Measurements from ENCODE around the gene STAMBP. TPM values are rescaled to one million over a fixed set of nuclear protein-coding genes. Genes with fewer than 3 reads are reported as not detected.

STAMBP gene
- polyA plus RNA-seq, 1 donor = 44.6 TPM

- Histone ChIP-seq H3K27me3 (ENCODE audit: control insufficient read depth, insufficient read depth, low read length) (no peaks in the 10 kb centered on the region), H3K9me3 (ENCODE audit: control insufficient read depth, low read depth, low read length) (no peaks in the 10 kb centered on the region), H3K36me3 (ENCODE audit: control insufficient read depth, insufficient read depth, low read length) (peaks cover 31% of the 10 kb centered on the region), H3K4me3 (ENCODE audit: low read length) (no peak overlapping the region), H3K4me1 (ENCODE audit: control insufficient read depth, insufficient read depth, low read length) (peaks cover 4% of the 10 kb centered on the region), H3K27ac (ENCODE audit: low read length) (no peak overlapping the region)
- DNase-seq = no peak
Measured at GRCh38 chr2:73832930-73833329, 4.2 kb downstream of the STAMBP start.

GRCh38 chr2:73836141-73836943 is 7.6 kb downstream of the STAMBP start:
- H3K9me3 ChIP-seq (ENCODE audit: control insufficient read depth, low read depth, low read length) = no peaks in the 10 kb centered on the region
- H3K4me3 ChIP-seq (ENCODE audit: low read length) = no peak overlapping the region
- H3K36me3 ChIP-seq (ENCODE audit: control insufficient read depth, insufficient read depth, low read length) = peaks cover 29% of the 10 kb centered on the region
- no peak overlapping the region for H3K27ac ChIP-seq (ENCODE audit: low read length)
- no CpG with 5 or more reads among the region's 17 CpGs for WGBS (ENCODE audit: insufficient coverage, low lambda C conversion rate)
- no peak for DNase-seq
- no peaks in the 10 kb centered on the region for H3K27me3 ChIP-seq (ENCODE audit: control insufficient read depth, insufficient read depth, low read length)
- peaks cover 4% of the 10 kb centered on the region for H3K4me1 ChIP-seq (ENCODE audit: control insufficient read depth, insufficient read depth, low read length)

GRCh38 chr2:73837847-73838585 is 9.3 kb downstream of the STAMBP start:
- WGBS (ENCODE audit: insufficient coverage, low lambda C conversion rate) = 84% methylated on average over 4 of the region's 4 CpGs
- no peak for DNase-seq
- Histone ChIP-seq H3K36me3 (ENCODE audit: control insufficient read depth, insufficient read depth, low read length) (peaks cover 18% of the 10 kb centered on the region), H3K27ac (ENCODE audit: low read length) (peak overlapping the region; percentile 43), H3K27me3 (ENCODE audit: control insufficient read depth, insufficient read depth, low read length) (no peaks in the 10 kb centered on the region), H3K4me3 (ENCODE audit: low read length) (no peak overlapping the region), H3K4me1 (ENCODE audit: control insufficient read depth, insufficient read depth, low read length) (peaks cover 8% of the 10 kb centered on the region), H3K9me3 (ENCODE audit: control insufficient read depth, low read depth, low read length) (no peaks in the 10 kb centered on the region)

- H3K27ac ChIP-seq (ENCODE audit: low read length) = peak overlapping the region; percentile 46
- peaks cover 16% of the 10 kb centered on the region for H3K36me3 ChIP-seq (ENCODE audit: control insufficient read depth, insufficient read depth, low read length)
- peak in 1 of 2 donors; percentile 20 for DNase-seq
- H3K4me3 ChIP-seq (ENCODE audit: low read length) = no peak overlapping the region
- H3K4me1 ChIP-seq (ENCODE audit: control insufficient read depth, insufficient read depth, low read length) = peaks cover 8% of the 10 kb centered on the region
- H3K27me3 ChIP-seq (ENCODE audit: control insufficient read depth, insufficient read depth, low read length) = no peaks in the 10 kb centered on the region
- WGBS (ENCODE audit: insufficient coverage, low lambda C conversion rate) = no CpG with 5 or more reads among the region's 2 CpGs
- H3K9me3 ChIP-seq (ENCODE audit: control insufficient read depth, low read depth, low read length) = no peaks in the 10 kb centered on the region
Measured at GRCh38 chr2:73838889-73839534, 10.3 kb downstream of the STAMBP start.

GRCh38 chr2:73839653-73840411 is 11.1 kb downstream of the STAMBP start:
- H3K27ac ChIP-seq (ENCODE audit: low read length) = peak overlapping the region; percentile 46
- WGBS (ENCODE audit: insufficient coverage, low lambda C conversion rate) = 100% methylated on average over 1 of the region's 3 CpGs
- peaks cover 23% of the 10 kb centered on the region for H3K36me3 ChIP-seq (ENCODE audit: control insufficient read depth, insufficient read depth, low read length)
- no peaks in the 10 kb centered on the region for H3K27me3 ChIP-seq (ENCODE audit: control insufficient read depth, insufficient read depth, low read length)
- H3K9me3 ChIP-seq (ENCODE audit: control insufficient read depth, low read depth, low read length) = no peaks in the 10 kb centered on the region
- no peak overlapping the region for H3K4me3 ChIP-seq (ENCODE audit: low read length)
- H3K4me1 ChIP-seq (ENCODE audit: control insufficient read depth, insufficient read depth, low read length) = peaks cover 8% of the 10 kb centered on the region
- no peak for DNase-seq

- H3K27ac ChIP-seq (ENCODE audit: low read length) = peak overlapping the region; percentile 52
- H3K4me1 ChIP-seq (ENCODE audit: control insufficient read depth, insufficient read depth, low read length) = peaks cover 8% of the 10 kb centered on the region
- no peaks in the 10 kb centered on the region for H3K9me3 ChIP-seq (ENCODE audit: control insufficient read depth, low read depth, low read length)
- H3K4me3 ChIP-seq (ENCODE audit: low read length) = no peak overlapping the region
- DNase-seq = peak; percentile 71 to 87
- H3K36me3 ChIP-seq (ENCODE audit: control insufficient read depth, insufficient read depth, low read length) = peaks cover 34% of the 10 kb centered on the region
- WGBS (ENCODE audit: insufficient coverage, low lambda C conversion rate) = 14% methylated on average over 4 of the region's 5 CpGs
- no peaks in the 10 kb centered on the region for H3K27me3 ChIP-seq (ENCODE audit: control insufficient read depth, insufficient read depth, low read length)
Measured at GRCh38 chr2:73841912-73842738, 13.4 kb downstream of the STAMBP start.

GRCh38 chr2:73842739-73843019 is 13.9 kb downstream of the STAMBP start:
- H3K36me3 ChIP-seq (ENCODE audit: control insufficient read depth, insufficient read depth, low read length) = peaks cover 38% of the 10 kb centered on the region
- no peaks in the 10 kb centered on the region for H3K9me3 ChIP-seq (ENCODE audit: control insufficient read depth, low read depth, low read length)
- peak overlapping the region; percentile 52 for H3K27ac ChIP-seq (ENCODE audit: low read length)
- no CpG with 5 or more reads among the region's 1 CpG for WGBS (ENCODE audit: insufficient coverage, low lambda C conversion rate)
- H3K4me1 ChIP-seq (ENCODE audit: control insufficient read depth, insufficient read depth, low read length) = peaks cover 8% of the 10 kb centered on the region
- H3K4me3 ChIP-seq (ENCODE audit: low read length) = no peak overlapping the region
- DNase-seq = no peak
- H3K27me3 ChIP-seq (ENCODE audit: control insufficient read depth, insufficient read depth, low read length) = no peaks in the 10 kb centered on the region

GRCh38 chr2:73844087-73844486 is 15.3 kb downstream of the STAMBP start:
- H3K36me3 ChIP-seq (ENCODE audit: control insufficient read depth, insufficient read depth, low read length) = peaks cover 48% of the 10 kb centered on the region
- no peak overlapping the region for H3K4me3 ChIP-seq (ENCODE audit: low read length)
- H3K27ac ChIP-seq (ENCODE audit: low read length) = no peak overlapping the region
- no peak for DNase-seq
- WGBS (ENCODE audit: insufficient coverage, low lambda C conversion rate) = no CpG with 5 or more reads among the region's 2 CpGs
- H3K27me3 ChIP-seq (ENCODE audit: control insufficient read depth, insufficient read depth, low read length) = no peaks in the 10 kb centered on the region
- no peaks in the 10 kb centered on the region for H3K9me3 ChIP-seq (ENCODE audit: control insufficient read depth, low read depth, low read length)
- peaks cover 8% of the 10 kb centered on the region for H3K4me1 ChIP-seq (ENCODE audit: control insufficient read depth, insufficient read depth, low read length)

- WGBS (ENCODE audit: insufficient coverage, low lambda C conversion rate) = no CpG with 5 or more reads among the region's 2 CpGs
- no peak overlapping the region for H3K27ac ChIP-seq (ENCODE audit: low read length)
- no peak for DNase-seq
- H3K4me3 ChIP-seq (ENCODE audit: low read length) = no peak overlapping the region
- H3K27me3 ChIP-seq (ENCODE audit: control insufficient read depth, insufficient read depth, low read length) = no peaks in the 10 kb centered on the region
- peaks cover 4% of the 10 kb centered on the region for H3K4me1 ChIP-seq (ENCODE audit: control insufficient read depth, insufficient read depth, low read length)
- H3K36me3 ChIP-seq (ENCODE audit: control insufficient read depth, insufficient read depth, low read length) = peaks cover 73% of the 10 kb centered on the region
- H3K9me3 ChIP-seq (ENCODE audit: control insufficient read depth, low read depth, low read length) = no peaks in the 10 kb centered on the region
Measured at GRCh38 chr2:73850009-73850408, 21.2 kb downstream of the STAMBP start.
